Retina (tissue), 1 donor: ENCODE measurements around the gene RAB27A.
"Not testable (repeated sequence)": the region's sequence is repeated elsewhere in the genome, so short reads cannot be mapped to it uniquely, and the experiment has no call there.

Source experiments
- DNase-seq: peaks from one replicate; pipeline ENCODE4 v3.0.0-alpha.2; 2016

RAB27A gene

GRCh38 chr15:55249885-55250284 is 39.7 kb downstream of the RAB27A start:
- not testable (repeated sequence) for DNase-seq

- DNase-seq: no peak
Observed at GRCh38 chr15:55248895-55249294, 40.7 kb downstream of the RAB27A start.

GRCh38 chr15:55247766-55248427 is 41.7 kb downstream of the RAB27A start:
- DNase-seq: no peak

DNA sequence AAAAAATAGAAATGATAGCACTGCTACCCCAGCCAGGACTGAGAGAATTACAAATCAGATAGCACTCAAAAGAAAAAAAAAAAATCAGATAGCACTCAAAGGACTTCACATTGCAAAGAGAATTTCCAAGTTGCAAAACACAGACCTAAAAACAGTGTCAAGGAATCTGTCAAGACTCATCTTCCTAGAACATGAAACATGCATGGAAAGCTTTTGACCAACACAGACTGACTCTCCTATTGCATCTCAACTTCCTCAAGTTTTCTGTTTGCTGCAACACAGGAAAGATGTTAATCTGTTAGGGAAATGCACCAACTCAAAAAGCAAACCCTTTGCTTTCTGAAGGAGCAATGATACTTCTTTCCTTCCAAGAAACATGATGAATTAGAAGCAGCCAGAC is 42.3 kb downstream of the RAB27A start:
- no peak for DNase-seq

- no peak for DNase-seq
Observed at GRCh38 chr15:55246567-55246966, 43.0 kb downstream of the RAB27A start.

- DNase-seq: no peak
Observed at GRCh38 chr15:55245059-55245458, 44.6 kb downstream of the RAB27A start.

- DNase-seq: no peak
Observed at GRCh38 chr15:55241891-55242290, 47.7 kb downstream of the RAB27A start.

DNA sequence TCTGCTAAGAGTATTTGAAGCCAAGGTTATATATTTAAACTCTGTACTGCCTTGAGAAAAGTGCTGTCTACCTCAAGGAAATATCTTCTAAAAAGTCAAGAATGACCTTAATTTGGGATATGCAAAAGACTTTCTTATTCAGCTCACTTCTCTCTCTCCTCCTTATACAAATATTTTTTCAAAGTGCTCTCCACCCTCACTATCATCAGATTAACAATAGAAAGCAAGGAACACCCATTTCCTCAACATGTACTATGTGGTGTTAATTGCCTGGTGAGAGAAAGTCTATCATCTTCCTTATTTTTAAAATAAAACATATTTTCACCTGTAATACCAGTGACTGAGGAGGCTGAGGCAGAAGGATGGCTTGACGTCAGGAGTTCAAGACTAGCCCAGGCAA is 48.4 kb downstream of the RAB27A start:
- DNase-seq: no peak

- DNase-seq: no peak
Observed at GRCh38 chr15:55240125-55240760, 49.4 kb downstream of the RAB27A start.

DNA sequence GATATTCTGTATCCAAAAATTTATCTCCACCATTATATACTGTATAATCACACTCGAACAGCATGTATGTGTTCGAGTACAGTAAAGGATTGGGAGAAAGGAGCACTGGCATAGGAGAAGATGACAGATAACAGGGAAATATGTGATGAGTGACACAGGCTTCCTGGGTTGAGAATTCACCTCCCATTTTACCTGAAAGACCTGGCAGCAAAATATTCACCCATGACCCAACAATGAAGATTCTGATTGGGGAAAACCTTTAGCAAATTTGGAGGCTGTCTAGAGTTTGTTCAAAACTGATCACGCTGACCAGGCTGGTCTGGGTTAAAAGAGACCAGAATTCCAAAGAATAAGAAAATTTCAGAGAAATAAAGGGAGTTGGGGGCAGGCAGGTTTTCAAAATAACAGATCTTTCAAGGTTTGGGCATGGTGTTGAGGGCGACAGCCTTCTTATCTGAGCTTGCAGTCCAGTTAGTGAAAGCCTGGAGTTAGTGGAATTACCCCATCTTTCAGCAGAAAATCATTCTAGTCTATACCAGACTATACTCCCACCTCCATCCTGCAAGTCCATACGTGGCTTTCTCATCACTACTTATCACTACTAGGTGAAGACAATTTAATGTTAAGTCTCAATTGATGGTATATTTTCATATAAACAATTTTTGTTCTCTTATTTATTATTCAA is 50.0 kb downstream of the RAB27A start:
- DNase-seq: no peak

DNA sequence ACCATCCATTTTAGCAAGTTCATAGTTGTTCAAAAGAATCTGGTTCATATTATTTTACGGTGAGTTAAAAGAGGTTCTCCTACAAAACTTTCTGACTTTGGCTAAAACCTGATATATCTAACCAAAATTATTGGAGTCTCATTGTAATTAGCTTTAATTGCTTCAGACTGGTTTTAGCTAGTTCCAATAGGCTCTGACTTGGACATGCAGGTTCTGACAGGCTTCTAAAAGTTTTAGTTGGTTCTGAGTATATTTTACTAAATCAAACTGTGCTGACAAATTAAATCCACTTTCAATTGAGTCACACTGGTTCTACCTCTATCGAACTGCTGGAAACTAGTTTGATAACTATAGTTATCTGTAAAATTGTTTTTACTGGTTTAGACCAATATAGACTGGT is 50.7 kb downstream of the RAB27A start:
- DNase-seq: no peak

GRCh38 chr15:55237219-55238130 is 52.1 kb downstream of the RAB27A start:
- no peak for DNase-seq

DNA sequence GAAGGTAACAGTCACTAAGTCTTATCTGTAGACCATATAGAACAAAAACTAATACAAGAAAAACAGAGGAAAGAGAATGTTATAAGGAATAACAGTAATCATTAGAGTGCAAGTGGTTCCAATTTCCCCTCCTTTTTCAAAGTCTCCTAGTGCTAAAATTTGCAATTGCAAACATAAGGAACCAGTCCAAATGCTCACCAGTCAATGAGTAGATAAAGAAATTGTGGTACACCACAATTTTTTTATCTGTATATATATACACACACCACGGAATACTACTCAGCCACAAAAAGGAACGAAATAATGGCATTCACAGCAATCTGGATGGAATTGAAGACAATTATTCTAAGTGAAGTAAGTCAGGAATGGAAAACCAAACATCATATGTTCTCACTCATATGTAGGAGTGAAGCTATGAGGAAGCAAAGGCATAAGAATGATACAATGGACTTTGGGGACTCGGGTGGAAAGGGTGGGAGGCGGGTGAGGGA is 54.0 kb downstream of the RAB27A start:
- no peak for DNase-seq

DNA sequence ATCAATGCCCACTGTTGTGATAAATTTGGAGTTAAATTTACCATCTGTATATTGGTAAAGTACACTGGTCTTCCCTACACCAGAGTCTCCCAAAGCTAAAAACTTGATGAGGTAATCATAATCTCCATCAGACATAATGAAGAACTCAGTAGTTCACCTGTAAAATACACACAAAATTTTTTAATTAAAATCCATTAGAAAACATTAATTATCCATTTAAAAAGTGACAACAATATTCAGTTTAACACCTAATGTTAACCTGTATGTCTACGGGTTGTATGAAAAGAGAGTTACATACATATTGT is 54.9 kb downstream of the RAB27A start:
- DNase-seq: no peak

DNA sequence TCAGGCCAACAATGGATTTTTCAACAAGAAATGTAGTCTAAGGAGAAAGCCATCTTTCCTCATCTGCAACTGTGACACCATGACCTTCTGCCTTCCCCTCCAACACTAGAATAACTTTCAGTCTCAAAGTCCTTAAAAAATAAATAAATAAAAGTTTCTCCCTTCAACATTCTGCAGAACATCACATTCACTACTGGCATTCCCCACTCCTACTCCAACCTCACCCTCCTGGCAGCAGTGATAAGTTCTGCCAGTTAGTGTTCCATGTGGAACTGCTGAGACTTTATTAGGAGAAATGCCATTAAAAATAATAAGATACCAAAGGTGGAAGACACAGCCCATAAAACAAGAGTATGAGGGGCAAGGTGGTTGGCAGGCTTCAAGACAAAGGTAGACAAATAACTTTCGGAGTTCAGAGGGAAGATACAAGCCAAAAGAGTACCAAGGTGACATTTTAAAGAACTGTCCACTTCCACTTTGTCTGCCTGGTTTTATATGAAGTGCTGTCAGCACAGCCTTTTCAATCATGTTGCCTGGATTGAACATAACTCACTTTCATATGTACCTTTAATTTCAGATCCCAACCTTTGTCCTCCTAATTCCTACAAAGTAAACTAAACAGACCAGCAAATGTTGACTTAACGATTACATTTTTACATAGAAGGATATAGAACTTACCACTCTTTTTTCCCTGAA is 55.4 kb downstream of the RAB27A start:
- DNase-seq: no peak

- no peak for DNase-seq
Observed at GRCh38 chr15:55231455-55231854, 58.2 kb downstream of the RAB27A start.

DNA sequence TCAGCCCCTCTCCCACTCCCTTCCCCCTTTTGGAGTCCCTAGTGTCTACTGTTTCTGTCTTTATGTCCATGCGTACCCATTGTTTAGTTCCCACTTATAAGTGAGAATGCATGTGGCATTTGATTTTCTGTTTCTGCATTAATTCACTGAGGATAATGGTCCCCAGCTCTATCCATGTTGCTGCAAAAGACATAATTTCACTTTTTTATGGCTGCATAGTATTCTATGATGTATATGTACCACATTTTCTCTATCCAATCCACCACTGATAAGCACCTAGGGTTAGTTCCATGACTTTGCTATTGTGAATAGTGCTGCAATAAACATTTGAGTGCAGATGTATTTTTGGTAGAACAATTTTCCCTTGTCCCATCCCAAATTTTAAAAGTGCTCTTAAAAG is 58.7 kb downstream of the RAB27A start:
- no peak for DNase-seq

GRCh38 chr15:55230051-55230670 is 59.5 kb downstream of the RAB27A start:
- DNase-seq: no peak

DNA sequence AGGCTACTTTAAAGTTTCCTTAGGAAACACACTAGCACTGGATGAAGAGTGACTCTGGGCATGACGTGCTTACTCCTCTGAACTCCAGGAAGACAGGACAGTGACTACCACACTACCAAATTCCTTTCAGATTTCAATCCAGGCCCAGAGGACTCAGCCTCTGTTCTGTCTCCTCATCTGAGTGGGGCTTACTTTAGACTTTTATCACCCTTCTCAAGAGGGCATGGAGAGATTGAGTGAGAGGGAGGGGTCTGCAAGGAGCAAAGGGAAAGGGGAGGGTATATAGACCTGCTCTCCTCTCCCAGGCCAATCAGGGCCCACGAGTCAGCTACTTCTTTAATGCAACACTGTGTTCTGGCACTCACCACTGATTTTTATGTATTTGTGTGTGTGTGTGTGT is 63.5 kb downstream of the RAB27A start:
- DNase-seq: no peak

DNA sequence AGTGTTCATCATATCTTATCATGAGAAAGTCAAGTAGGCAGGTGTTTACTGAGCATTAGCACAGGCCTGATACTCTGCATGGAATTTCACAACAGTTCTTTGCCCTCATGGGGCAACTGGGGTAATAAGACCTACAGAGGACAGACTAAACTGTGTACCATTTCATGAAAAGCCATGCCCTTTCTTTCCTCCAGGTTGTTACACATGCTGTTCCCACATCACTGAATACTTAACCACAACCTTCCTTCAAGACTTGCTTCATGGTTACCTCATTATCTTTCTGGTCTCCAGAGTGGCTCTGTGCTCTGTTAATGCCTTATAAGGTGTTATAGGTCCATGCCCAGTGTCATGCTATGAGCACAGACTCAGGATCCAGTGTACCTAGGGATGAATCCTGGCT is 64.7 kb downstream of the RAB27A start:
- DNase-seq: no peak

GRCh38 chr15:55222588-55222987 is 67.0 kb downstream of the RAB27A start:
- no peak for DNase-seq
